ENCODE results near the gene GDPD5.

GDPD5 gene

GRCh38 chr11:75474240-75474639, 51.5 kb downstream of the GDPD5 start:
- no peak overlapping the region for H3K4me3 ChIP-seq (ENCODE audit: low read depth, low read length)
- TF ChIP-seq, protein P1, sequence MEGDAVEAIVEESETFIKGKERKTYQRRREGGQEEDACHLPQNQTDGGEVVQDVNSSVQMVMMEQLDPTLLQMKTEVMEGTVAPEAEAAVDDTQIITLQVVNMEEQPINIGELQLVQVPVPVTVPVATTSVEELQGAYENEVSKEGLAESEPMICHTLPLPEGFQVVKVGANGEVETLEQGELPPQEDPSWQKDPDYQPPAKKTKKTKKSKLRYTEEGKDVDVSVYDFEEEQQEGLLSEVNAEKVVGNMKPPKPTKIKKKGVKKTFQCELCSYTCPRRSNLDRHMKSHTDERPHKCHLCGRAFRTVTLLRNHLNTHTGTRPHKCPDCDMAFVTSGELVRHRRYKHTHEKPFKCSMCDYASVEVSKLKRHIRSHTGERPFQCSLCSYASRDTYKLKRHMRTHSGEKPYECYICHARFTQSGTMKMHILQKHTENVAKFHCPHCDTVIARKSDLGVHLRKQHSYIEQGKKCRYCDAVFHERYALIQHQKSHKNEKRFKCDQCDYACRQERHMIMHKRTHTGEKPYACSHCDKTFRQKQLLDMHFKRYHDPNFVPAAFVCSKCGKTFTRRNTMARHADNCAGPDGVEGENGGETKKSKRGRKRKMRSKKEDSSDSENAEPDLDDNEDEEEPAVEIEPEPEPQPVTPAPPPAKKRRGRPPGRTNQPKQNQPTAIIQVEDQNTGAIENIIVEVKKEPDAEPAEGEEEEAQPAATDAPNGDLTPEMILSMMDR (IDR thresholded peaks at IDR 0.05; ENCODE audit: low read depth, low read length), result no peak

GRCh38 chr11:75473684-75474083, 52.1 kb downstream of the GDPD5 start:
- TF ChIP-seq, protein P1 (IDR thresholded peaks at IDR 0.05; ENCODE audit: low read depth, low read length), result no peak
- no peak overlapping the region for H3K4me3 ChIP-seq (ENCODE audit: low read depth, low read length)

DNA sequence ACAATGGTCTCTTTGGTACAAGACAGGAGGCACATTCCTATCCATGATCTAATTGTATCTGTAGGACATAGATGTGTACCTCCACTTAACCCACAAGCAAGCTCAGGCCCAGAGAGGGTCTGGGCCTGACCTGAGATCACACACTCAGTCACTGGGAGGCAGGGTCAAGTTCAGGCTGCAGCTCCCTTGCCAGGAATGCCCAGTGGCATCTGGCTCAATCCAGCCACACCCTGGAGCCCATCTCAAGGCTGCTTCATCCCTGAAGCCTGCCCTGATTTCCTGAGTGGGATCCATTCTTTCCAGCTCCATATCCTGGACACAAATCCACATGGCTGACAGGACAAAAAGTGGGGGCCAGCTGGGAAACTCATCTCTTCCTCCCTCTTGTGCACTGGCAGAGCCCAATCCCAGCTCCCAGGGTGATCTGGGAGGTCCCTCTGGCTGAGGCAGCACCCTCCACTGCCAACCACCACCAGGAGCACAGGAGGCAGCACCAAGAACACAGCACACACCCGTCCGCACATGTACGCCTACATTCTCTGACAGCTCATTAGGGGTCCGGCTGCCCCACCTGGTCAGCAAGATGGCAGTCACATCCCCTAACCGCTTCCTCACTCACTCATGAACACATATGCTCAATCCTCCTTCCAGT, 53.5 kb downstream of the GDPD5 start:
- TF ChIP-seq, protein P1 (IDR thresholded peaks at IDR 0.05; ENCODE audit: low read depth, low read length), result no peak

GRCh38 chr11:75471176-75471973, 54.4 kb downstream of the GDPD5 start:
- TF ChIP-seq, protein P1 (IDR thresholded peaks at IDR 0.05; ENCODE audit: low read depth, low read length), result no peak
- H3K4me3 ChIP-seq (ENCODE audit: low read depth, low read length), result no peak overlapping the region

More for the DNA sequence above, 53.5 kb downstream of the GDPD5 start:
- H3K4me3 ChIP-seq (ENCODE audit: low read depth, low read length), result no peak overlapping the region

- TF ChIP-seq, protein P1 (IDR thresholded peaks at IDR 0.05; ENCODE audit: low read depth, low read length), result no peak
- no peak overlapping the region for H3K4me3 ChIP-seq (ENCODE audit: low read depth, low read length)
Observed at GRCh38 chr11:75470476-75471080, 55.2 kb downstream of the GDPD5 start.

DNA sequence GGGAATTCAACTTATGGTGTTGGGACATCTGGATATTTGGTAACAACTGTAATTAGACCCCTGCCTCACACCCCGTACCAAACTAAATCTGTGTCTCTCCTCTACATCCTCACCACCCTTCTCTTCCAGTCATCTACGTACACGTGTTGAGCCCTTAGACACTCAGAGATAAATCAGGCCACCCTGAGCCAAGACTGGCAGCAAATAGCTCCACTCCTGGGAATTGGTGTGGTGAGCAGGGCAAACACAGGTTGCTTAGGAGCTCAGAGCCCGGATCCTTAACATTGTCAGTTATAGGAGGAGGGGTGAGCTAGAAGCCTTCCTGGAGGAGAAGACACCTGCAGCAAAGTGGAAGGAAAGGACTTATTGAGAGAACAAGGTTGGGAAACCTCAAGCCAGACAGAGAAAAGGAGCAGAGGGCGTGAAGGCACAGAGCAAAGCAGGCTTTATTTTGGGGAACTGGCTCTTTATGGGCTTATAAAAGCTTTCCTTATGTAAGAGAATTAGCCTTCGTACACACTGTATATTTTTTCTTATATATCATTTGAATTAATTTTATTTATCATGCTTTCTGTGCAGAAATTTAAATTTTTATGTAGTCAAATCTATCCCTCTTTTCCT, 55.8 kb downstream of the GDPD5 start:
- no peak overlapping the region for H3K4me3 ChIP-seq (ENCODE audit: low read depth, low read length)
- TF ChIP-seq, protein P1 (IDR thresholded peaks at IDR 0.05; ENCODE audit: low read depth, low read length), result no peak
